Measurements from ENCODE around the gene IL6R. TPM values are rescaled to one million over a fixed set of nuclear protein-coding genes. Genes with fewer than 3 reads are reported as not detected.

Gene IL6R
- total and polyA plus RNA-seq, 2 of the 4 experiments (the other 2 are of a cell fraction) = 5.3 to 9.5 TPM

GRCh38 chr1:154469844-154470560 is 64.9 kb downstream of the IL6R start (continued):
- TF ChIP-seq CTCF (conservative IDR thresholded peaks at IDR 0.05; ENCODE audit: low read depth, low read length) = no peak

GRCh38 chr1:154471304-154471703 is 66.2 kb downstream of the IL6R start:
- H3K79me1 ChIP-seq (ENCODE audit: low read depth in 1 of 2, low read length in 2 of 2) = no peaks in the 10 kb centered on the region
- no peak overlapping the region for H2AK9ac ChIP-seq (replicated peaks; ENCODE audit: low read depth, low read length, poor library complexity)
- no peaks in the 10 kb centered on the region for H3K9me3 ChIP-seq (ENCODE audit: control insufficient read depth, insufficient read depth, low read length)
- H4K20me1 ChIP-seq (ENCODE audit: insufficient read depth, low read length) = no peaks in the 10 kb centered on the region
- no peak overlapping the region for H3K4me2 ChIP-seq (ENCODE audit: low read depth, low read length)
- H4K91ac ChIP-seq (ENCODE audit: insufficient read depth, low read depth, low read length) = no peak overlapping the region
- no peaks in the 10 kb centered on the region for H3K27me3 ChIP-seq (ENCODE audit: control insufficient read depth, insufficient read depth, low read length)
- H3K9ac ChIP-seq (ENCODE audit: low read depth, low read length) = no peak overlapping the region
- POLR2A ChIA-PET (ENCODE audit: unreplicated experiment) = no interaction called here
- H3K4me3 ChIP-seq (ENCODE audit: insufficient read depth, low read depth, low read length) = no peak overlapping the region
- H4K8ac ChIP-seq (ENCODE audit: low read depth in 2 of 2, low read length in 2 of 2) = no peak overlapping the region
- no peak overlapping the region for H2AK5ac ChIP-seq (ENCODE audit: low read depth, low read length)
- H3K36me3 ChIP-seq (ENCODE audit: control insufficient read depth, insufficient read depth, low read length) = peaks cover 1% of the 10 kb centered on the region; the same call in 1 of the 2 replicates
- H3K56ac ChIP-seq (ENCODE audit: extremely low read depth, insufficient read depth, low read length) = no peak overlapping the region
- no peak overlapping the region for H2BK120ac ChIP-seq (ENCODE audit: low read depth, low read length)
- BruUV-seq (replicated peaks) = no TSS peak
- no peak for TF ChIP-seq ELK1 (IDR thresholded peaks at IDR 0.05; ENCODE audit: borderline replicate concordance, low read depth, low read length)
- no peak for TF ChIP-seq BHLHE40 (IDR thresholded peaks at IDR 0.05; ENCODE audit: low read depth, low read length)
- no peak for TF ChIP-seq USF2 (IDR thresholded peaks at IDR 0.05; ENCODE audit: low read depth, low read length)
- TF ChIP-seq CEBPB (IDR thresholded peaks at IDR 0.05; ENCODE audit: low read depth, low read length) = no peak
- TF ChIP-seq MXI1 (IDR thresholded peaks at IDR 0.05; ENCODE audit: borderline replicate concordance, low read depth, low read length) = no peak
- TF ChIP-seq RAD21 (IDR thresholded peaks at IDR 0.05; ENCODE audit: low read length) = no peak
- TF ChIP-seq POLR2A (IDR thresholded peaks at IDR 0.05; ENCODE audit: low read depth, low read length) = no peak
- no peak for TF ChIP-seq CHD1 (IDR thresholded peaks at IDR 0.05; ENCODE audit: low read depth, low read length)
- in situ Hi-C loops (cut with MboI; ENCODE audit: low sequenced_read_pairs) = no loop called here
- peaks cover 6% of the 10 kb centered on the region; the same call in 1 of the 2 replicates for H3K9me1 ChIP-seq (ENCODE audit: insufficient read depth, low read length)
- no peak overlapping the region for H2BK5ac ChIP-seq (ENCODE audit: low read depth, low read length, poor library complexity, severe bottlenecking)
- no peak overlapping the region for H2BK15ac ChIP-seq (ENCODE audit: low read depth, low read length)
- ATAC-seq (ENCODE audit: low read depth) (no peak), DNase-seq (no peak)
- WGBS, 2 experiments (ENCODE audit: extremely low coverage in 2 of 2, insufficient read length in 1 of 2) = no CpG with 5 or more reads among the region's 2 CpGs
- H3K14ac ChIP-seq (replicated peaks; ENCODE audit: low read depth, low read length) = no peak overlapping the region
- no peak overlapping the region for H4K5ac ChIP-seq (ENCODE audit: low read depth, low read length)
- no peak overlapping the region for H3K27ac ChIP-seq (ENCODE audit: insufficient read depth, low read length)
- dilution Hi-C loops (cut with HindIII; ENCODE audit: low sequenced_read_pairs, unreplicated experiment) = no loop called here
- no peak overlapping the region for H3K23ac ChIP-seq (ENCODE audit: low read depth, low read length)
- CTCF ChIA-PET = interaction anchor here (2.4 kb wide), 1 partner anchor 8 kb away, joined by 7 read pairs; no protein-coding TSS in a partner anchor
- H2AFZ ChIP-seq (replicated peaks; ENCODE audit: low read length, poor library complexity) = no peak overlapping the region
- H2BK20ac ChIP-seq (ENCODE audit: low read depth, low read length) = no peak overlapping the region
- H3K18ac ChIP-seq (ENCODE audit: low read depth, low read length) = no peak overlapping the region
- H3K4me1 ChIP-seq (ENCODE audit: control insufficient read depth, insufficient read depth, low read length) = no peaks in the 10 kb centered on the region; the same call in 1 of the 2 replicates
- H3K4ac ChIP-seq (ENCODE audit: low read depth, low read length) = no peak overlapping the region
- intact Hi-C loops (cut with micrococcal nuclease) = loop anchor here (10.0 kb wide), 1 partner anchor 613 kb away; no protein-coding TSS in a partner anchor

Measured in IMR-90 (cell line).